ENCODE data around the gene KLF17.
"Not testable (repeated sequence)": the region's sequence is repeated elsewhere in the genome, so short reads cannot be mapped to it uniquely, and the experiment has no call there.

The KLF17 gene

DNA sequence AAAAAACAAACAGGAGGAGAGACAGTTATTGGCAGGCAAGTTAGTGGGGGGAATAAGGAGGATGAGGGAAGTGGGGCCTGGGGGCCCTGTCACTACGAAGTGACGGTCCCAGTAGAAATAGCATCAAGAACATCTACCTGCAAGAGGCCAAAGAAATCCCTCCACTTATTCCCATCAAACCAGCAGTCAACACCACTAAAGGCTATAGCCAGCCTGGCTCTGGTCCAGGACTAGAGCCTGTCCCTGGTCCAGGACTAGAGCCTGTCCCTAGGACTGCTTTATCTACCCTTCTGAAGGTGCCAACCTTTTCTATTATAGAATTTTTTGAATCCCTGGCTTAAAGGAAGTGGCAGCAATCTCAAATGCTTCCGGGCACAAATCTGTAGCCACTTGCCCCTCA is 19.6 kb downstream of the KLF17 start:
- TF ChIP-seq, protein P1, sequence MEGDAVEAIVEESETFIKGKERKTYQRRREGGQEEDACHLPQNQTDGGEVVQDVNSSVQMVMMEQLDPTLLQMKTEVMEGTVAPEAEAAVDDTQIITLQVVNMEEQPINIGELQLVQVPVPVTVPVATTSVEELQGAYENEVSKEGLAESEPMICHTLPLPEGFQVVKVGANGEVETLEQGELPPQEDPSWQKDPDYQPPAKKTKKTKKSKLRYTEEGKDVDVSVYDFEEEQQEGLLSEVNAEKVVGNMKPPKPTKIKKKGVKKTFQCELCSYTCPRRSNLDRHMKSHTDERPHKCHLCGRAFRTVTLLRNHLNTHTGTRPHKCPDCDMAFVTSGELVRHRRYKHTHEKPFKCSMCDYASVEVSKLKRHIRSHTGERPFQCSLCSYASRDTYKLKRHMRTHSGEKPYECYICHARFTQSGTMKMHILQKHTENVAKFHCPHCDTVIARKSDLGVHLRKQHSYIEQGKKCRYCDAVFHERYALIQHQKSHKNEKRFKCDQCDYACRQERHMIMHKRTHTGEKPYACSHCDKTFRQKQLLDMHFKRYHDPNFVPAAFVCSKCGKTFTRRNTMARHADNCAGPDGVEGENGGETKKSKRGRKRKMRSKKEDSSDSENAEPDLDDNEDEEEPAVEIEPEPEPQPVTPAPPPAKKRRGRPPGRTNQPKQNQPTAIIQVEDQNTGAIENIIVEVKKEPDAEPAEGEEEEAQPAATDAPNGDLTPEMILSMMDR (IDR thresholded peaks at IDR 0.05; ENCODE audit: low read length, missing control alignments) = no peak
- H3K4me3 ChIP-seq (replicated peaks; ENCODE audit: low read depth, low read length) = no peak overlapping the region
- no peak for DNase-seq (ENCODE audit: low read depth)

DNA sequence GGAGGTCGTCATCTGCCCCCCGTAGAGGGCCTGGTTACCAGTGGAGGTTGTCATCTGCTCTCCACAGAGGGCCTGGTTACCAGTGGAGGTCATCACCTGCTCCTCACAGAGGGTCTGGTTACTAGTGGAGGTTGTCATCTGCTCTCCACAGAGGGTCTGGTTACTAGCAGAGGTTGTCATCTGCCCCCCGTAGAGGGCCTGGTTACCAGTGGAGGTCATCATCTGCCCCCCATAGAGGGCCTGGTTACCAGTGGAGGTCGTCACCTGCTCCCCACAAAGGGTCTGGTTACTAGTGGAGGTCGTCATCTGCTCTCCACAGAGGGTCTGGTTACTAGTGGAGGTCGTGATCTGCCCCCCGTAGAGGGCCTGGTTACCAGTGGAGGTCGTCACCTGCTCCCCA is 20.9 kb downstream of the KLF17 start:
- not testable (repeated sequence) for H3K4me3 ChIP-seq (replicated peaks; ENCODE audit: low read depth, low read length); DNase-seq (ENCODE audit: low read depth)

DNA sequence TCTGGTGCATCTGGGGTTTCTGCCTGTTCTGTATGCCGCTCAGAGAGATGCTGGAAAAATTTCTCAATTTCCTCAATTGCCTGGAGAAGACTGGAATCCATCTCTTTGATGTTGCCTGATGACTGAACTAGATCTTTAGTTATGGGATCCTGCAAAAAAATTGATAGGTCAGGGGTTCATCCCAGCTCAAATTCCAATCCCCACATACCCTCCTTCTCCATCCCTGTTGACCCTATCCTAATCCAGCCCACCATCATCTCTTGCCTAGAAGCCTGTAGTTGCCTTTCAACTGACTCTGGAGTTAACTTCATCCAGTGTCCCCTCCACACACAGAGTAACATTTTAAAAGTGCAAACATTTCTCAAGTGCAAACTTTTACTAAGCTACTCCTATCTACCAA is 22.9 kb downstream of the KLF17 start, which contains the start of gene KLF18:
TSS of gene KLF18 (minus strand) at position 101 of the 400 bp plus-strand sequence. CDS start at position 101, 0 bp downstream.
- no peak for DNase-seq (ENCODE audit: low read depth)
- TF ChIP-seq, protein P1 (IDR thresholded peaks at IDR 0.05; ENCODE audit: low read length, missing control alignments) = no peak
- no peak within 1 kb of the TSS for H3K4me3 ChIP-seq (replicated peaks; ENCODE audit: low read depth, low read length)

DNA sequence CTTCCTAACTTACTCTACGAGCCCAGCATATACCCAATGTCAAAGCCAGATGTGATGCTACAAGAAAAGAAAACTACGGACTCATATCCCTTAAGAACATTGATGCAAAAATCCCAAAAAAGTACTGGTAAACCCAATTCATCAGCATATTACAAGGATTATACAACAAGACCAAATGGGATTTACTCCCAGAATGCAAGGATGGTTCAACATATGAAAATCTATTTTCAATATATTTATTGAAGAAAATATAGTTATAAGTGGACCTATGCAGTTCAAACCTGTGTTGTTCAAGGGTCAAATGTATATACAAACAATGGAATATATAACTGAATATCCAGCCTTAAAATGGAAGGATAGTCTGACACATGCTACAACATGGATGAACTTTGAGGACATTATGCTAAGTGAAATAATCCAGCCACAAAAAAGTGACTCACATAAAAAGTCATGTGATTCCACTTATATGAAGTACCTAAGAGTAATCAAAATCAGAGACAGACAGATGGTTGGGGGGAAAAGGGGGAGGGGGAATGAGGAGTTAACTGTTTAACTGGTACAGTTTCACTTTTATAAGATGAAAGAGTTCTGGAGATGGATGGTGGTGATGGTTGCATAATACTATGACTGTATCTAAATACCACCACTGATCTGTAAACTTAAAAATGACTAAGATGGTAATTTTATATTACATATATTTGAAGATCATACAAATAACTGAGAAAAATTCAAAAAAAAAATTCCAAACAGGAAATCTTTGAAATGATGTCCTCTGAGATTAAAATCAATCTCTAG is 26.5 kb downstream of the KLF17 start:
- DNase-seq (ENCODE audit: low read depth) = no peak
- H3K4me3 ChIP-seq (replicated peaks; ENCODE audit: low read depth, low read length) = no peak overlapping the region
- TF ChIP-seq, protein P1 (IDR thresholded peaks at IDR 0.05; ENCODE audit: low read length, missing control alignments) = no peak

DNA sequence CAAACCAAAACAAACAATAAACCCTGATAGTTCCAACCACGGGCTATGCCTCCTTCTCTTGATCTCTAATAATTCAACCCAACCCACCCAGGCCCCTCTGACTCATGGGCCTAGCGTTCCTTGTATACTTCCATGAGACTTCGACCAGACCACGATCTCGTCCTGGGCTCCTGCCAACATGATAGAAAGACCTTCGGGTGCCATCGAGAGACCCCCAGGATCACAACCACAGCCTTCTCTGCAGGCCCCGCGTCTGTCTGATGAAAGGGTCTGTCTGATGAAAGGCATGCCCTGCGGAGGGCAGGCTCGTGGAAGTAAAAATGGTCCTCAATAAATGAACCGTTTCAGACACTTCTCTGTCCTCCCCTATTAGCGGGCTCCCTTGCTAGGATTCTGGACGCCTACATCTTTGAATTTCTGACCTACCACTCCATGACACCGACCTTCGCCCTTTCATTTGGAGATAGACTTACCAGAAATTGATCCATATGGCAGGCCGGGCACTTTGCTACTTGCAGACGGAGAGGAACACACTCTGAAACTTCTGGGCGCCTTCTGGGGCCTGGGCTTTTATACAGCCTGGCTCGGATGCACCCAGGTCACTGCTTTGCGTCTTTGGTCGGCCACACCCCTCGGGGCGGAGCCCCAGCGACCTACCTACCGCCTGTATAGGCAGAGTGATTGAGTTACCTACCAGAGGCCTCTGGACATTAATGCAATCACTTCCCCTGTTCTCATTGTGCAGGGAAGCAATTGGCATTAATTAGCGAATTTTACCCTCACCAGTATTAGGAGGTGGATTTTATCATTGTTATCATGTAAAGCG is 28.1 kb downstream of the KLF17 start:
- TF ChIP-seq, protein P1 (IDR thresholded peaks at IDR 0.05; ENCODE audit: low read length, missing control alignments) = no peak
- no peak overlapping the region for H3K4me3 ChIP-seq (replicated peaks; ENCODE audit: low read depth, low read length)
- no peak for DNase-seq (ENCODE audit: low read depth)

DNA sequence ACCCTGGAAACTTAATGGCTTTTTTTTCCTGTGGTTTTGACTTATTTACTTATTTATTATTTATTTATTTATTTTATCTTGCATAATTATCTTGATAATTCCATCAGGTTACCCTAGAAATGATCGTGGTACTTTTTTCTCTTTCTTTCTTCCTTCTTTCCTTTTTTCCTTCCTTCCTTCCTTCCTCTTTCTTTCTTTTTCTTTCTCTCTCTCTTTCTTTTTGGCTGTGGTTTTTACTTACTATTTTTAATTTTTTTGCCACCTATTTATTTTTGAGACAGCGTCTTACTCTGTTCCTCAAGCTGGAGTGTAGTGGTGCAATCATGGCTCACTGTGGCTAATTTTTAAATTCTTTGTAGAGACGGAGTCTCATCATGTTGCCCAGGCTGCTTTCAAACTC is 29.0 kb downstream of the KLF17 start:
- TF ChIP-seq, protein P1 (IDR thresholded peaks at IDR 0.05; ENCODE audit: low read length, missing control alignments) = no peak
- H3K4me3 ChIP-seq (replicated peaks; ENCODE audit: low read depth, low read length) = no peak overlapping the region
- no peak for DNase-seq (ENCODE audit: low read depth)

DNA sequence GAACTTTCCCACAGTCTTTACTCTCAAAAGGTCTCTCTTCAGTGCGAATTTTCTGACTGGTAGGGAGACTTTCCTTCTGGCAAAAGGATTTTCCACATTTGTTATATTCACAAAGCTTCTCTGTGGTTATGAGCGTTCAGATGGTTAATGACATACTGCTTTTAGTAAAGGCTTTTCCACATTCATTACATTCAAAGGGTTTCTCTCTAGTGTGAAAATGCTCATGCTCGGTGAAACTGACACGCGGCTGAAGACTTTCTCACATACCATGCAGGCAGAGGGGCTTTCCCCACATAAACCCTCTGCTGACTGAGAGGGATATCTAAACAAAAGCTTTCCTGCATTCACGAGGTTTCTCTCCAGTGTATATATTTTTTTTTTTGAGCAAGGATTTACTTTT is 32.7 kb downstream of the KLF17 start:
- TF ChIP-seq, protein P1 (IDR thresholded peaks at IDR 0.05; ENCODE audit: low read length, missing control alignments) = no peak
- no peak overlapping the region for H3K4me3 ChIP-seq (replicated peaks; ENCODE audit: low read depth, low read length)
- DNase-seq (ENCODE audit: low read depth) = no peak

Data from fibroblast of pulmonary artery (primary cell).